GM12878 (cell line): Measurements from ENCODE around the gene NDUFV3. TPM values are rescaled to one million over a fixed set of nuclear protein-coding genes. Genes with fewer than 3 reads are reported as not detected.

Experiments
- ATAC-seq: fragments of 200-7000 bp; cut with Tn5 transposase; 3 replicates; pipeline ENCODE4 v1.9.1; 2020; ENCODE audit warnings: mild to moderate bottlenecking, moderate library complexity
- BruUV-seq: library from RNA; stranded (reverse); fragments of 400-500 nt; replicated peaks from 2 replicates; lab custom pipeline; 2021; lab: Mats Ljungman, UMichigan
- CTCF ChIA-PET: fragments of 300-600 bp; sonication (Branson Sonifier 250); formaldehyde crosslinking; extraction: SDS; loops from one replicate; lab custom pipeline; 2021; ENCODE audit warnings: inconsistent platforms; lab: Yijun Ruan, JAX
- POLR2A ChIA-PET: fragments of 350-600 bp; formaldehyde crosslinking; extraction: SDS; loops from one replicate; lab custom pipeline; 2021; ENCODE audit warnings: inconsistent platforms; lab: Charles Lee
- RAD21 ChIA-PET: fragments of 300-600 bp; sonication (Branson Sonifier 250); formaldehyde crosslinking; loops from one replicate; lab custom pipeline; 2023; ENCODE audit warnings: antibody characterized with exemption; ENCODE audit not compliant: unreplicated experiment; lab: Charles Lee
- SMC1A ChIA-PET: fragments of 300-600 bp; sonication (Branson Sonifier 250); formaldehyde crosslinking; loops from one replicate; lab custom pipeline; 2023; ENCODE audit not compliant: unreplicated experiment, uncharacterized antibody; lab: Charles Lee
- DNase-seq: peaks from one replicate; pipeline ENCODE4 v3.0.0-alpha.2; 2011; ENCODE audit warnings: low read depth, low spot score
- FAIRE-seq: peaks from 3 replicates; lab custom pipeline; 2011; peaks lifted over from hg19 to GRCh38; lab: Jason Lieb, UNC
- H2AFZ ChIP-seq: 2 replicates; pipeline ENCODE4 v1.6.0; 2011; ENCODE audit warnings: low read depth, low read length, control low read depth; ENCODE audit not compliant: control insufficient read depth
- H3K27ac ChIP-seq: 2 replicates; pipeline ENCODE4 v1.5.1; 2011; ENCODE audit warnings: control low read depth; ENCODE audit not compliant: control insufficient read depth, insufficient read depth
- H3K27me3 ChIP-seq, 2 experiments: replicated peaks in 1 of 2; 2 replicates each; pipeline versions ENCODE4 v1.6.0 to v1.6.1; 2011; ENCODE audit warnings: low read length in 1 of 2; ENCODE audit not compliant: control insufficient read depth in 2 of 2, insufficient read depth in 2 of 2
- H3K36me3 ChIP-seq, 2 experiments: 2 replicates each; pipeline ENCODE4 v1.5.1; 2011; ENCODE audit warnings: low read length in 1 of 2; ENCODE audit not compliant: control insufficient read depth in 2 of 2, insufficient read depth in 2 of 2
- H3K4me1 ChIP-seq: 2 replicates; pipeline ENCODE4 v1.6.1; 2011; ENCODE audit warnings: mild to moderate bottlenecking, low read length, moderate library complexity, mixed read lengths; ENCODE audit not compliant: control insufficient read depth, insufficient read depth
- H3K4me2 ChIP-seq: 2 replicates; pipeline ENCODE4 v1.6.0; 2011; ENCODE audit warnings: control low read depth; ENCODE audit not compliant: control insufficient read depth, insufficient read depth
- H3K4me3 ChIP-seq: fragments of 200-600 bp; sonication (generic); 2 replicates; pipeline ENCODE4 v1.5.1; 2016
- H3K79me2 ChIP-seq: 2 replicates; pipeline ENCODE4 v1.6.0; 2011; ENCODE audit warnings: low read length; ENCODE audit not compliant: control insufficient read depth, insufficient read depth
- H3K9ac ChIP-seq: 2 replicates; pipeline ENCODE4 v1.8.0; 2011; ENCODE audit warnings: low read length, control low read depth, mixed read lengths; ENCODE audit not compliant: control insufficient read depth, insufficient read depth
- H3K9me3 ChIP-seq: replicated peaks from 3 replicates; pipeline ENCODE4 v1.5.1; 2011; ENCODE audit warnings: mild to moderate bottlenecking, low read length; ENCODE audit not compliant: control insufficient read depth, insufficient read depth
- H4K20me1 ChIP-seq: 2 replicates; pipeline ENCODE4 v1.6.0; 2011; ENCODE audit not compliant: control insufficient read depth, insufficient read depth
- ATF3 ChIP-seq: IDR thresholded peaks from 2 replicates; pipeline ENCODE4 v1.6.1; 2011; ENCODE audit warnings: low read depth, mild to moderate bottlenecking, low read length, moderate library complexity, borderline replicate concordance; ENCODE audit errors: extremely low read depth
- CHD2 ChIP-seq: IDR thresholded peaks from 2 replicates; pipeline ENCODE4 v1.6.1; 2011; ENCODE audit warnings: low read depth, low read length, improper control_type of control experiment, borderline replicate concordance
- E2F4 ChIP-seq: IDR thresholded peaks from 2 replicates; pipeline ENCODE4 v1.6.1; 2012; ENCODE audit warnings: low read depth, low read length, improper control_type of control experiment
- EP300 ChIP-seq, 2 experiments: fragments of 150-350 bp in 1 of 2; IDR thresholded peaks; 2 replicates each; pipeline ENCODE4 v1.6.1; 2011 to 2012; ENCODE audit warnings: low read depth in 2 of 2, low read length in 2 of 2, borderline replicate concordance in 1 of 2, improper control_type of control experiment in 1 of 2, inconsistent platforms in 1 of 2; ENCODE audit not compliant: control insufficient read depth in 1 of 2
- LARP7 ChIP-seq: fragments of 450-650 bp; IDR thresholded peaks from 2 replicates; pipeline ENCODE4 v1.6.1; 2017; ENCODE audit warnings: mild to moderate bottlenecking
- NR2F1 ChIP-seq: fragments of 450-650 bp; conservative IDR thresholded peaks from 2 replicates; pipeline ENCODE4 v1.6.1; 2017; ENCODE audit warnings: mild to moderate bottlenecking
- NRF1 ChIP-seq: conservative IDR thresholded peaks from 2 replicates; pipeline ENCODE4 v1.6.1; 2011; ENCODE audit warnings: mild to moderate bottlenecking, low read depth, low read length, improper control_type of control experiment
- PRDM15 ChIP-seq: fragments of 450-650 bp; formaldehyde crosslinking; IDR thresholded peaks from 2 replicates; pipeline ENCODE4 v1.4.0; 2020; ENCODE audit warnings: mild to moderate bottlenecking, moderate library complexity
- SUZ12 ChIP-seq: fragments of 200-600 bp; sonication (generic); IDR thresholded peaks from one replicate; pipeline ENCODE4 v1.6.1; 2018; ENCODE audit warnings: antibody characterized with exemption, mild to moderate bottlenecking; ENCODE audit not compliant: unreplicated experiment
- ZBED1 ChIP-seq: IDR thresholded peaks from 2 replicates; pipeline ENCODE4 v1.6.1; 2016; ENCODE audit warnings: borderline replicate concordance
- ZBTB40 ChIP-seq: fragments of 450-650 bp; IDR thresholded peaks from 2 replicates; pipeline ENCODE4 v1.6.1; 2016; ENCODE audit warnings: mild to moderate bottlenecking, moderate library complexity, borderline replicate concordance
- WGBS: methylation state at CpG from one replicate; pipeline ENCODE4 v1.1.6; 2016; ENCODE audit warnings: low lambda C conversion rate; ENCODE audit not compliant: insufficient replicate concordance, insufficient coverage; ENCODE audit errors: missing lambda C conversion rate; 5-methylcytosine and 5-hydroxymethylcytosine counted together
- in situ Hi-C: fragments of 300-500 bp; cut with MboI; formaldehyde crosslinking; loops from 9 replicates; pipeline ENCODE4 v1.14.3; 2018; ENCODE audit warnings: mixed read lengths
- intact Hi-C: fragments of 100-400 bp; cut with micrococcal nuclease; formaldehyde crosslinking; loops from one replicate; pipeline ENCODE4 v1.14.2; 2022; ENCODE audit not compliant: unreplicated experiment
- polyA plus RNA-seq, 11 experiments: library from polyadenylated mRNA; depleted of rRNA in 4 of 11; unstranded in 6 of 11; stranded (reverse) in 5 of 11; fragments of >200 nt; fragmentation: Nextera tagmentation in 4 of 11; fragmentation: Illumina TruSeq in 1 of 11; extraction: Ambion mirVana in 4 of 11; extraction: Trizol in 1 of 11; gene quantifications; 1 replicate in 1 of 11; 2 replicates in 10 of 11; pipeline versions ENCODE4 v1.2.1 to v1.2.3, GENCODE V29; 2011 to 2016; ENCODE audit warnings: inconsistent platforms in 2 of 11, missing spikeins in 2 of 11, low read depth in 1 of 11
- total RNA-seq, 4 experiments: library from RNA; depleted of rRNA in 3 of 4; stranded (reverse); fragments of >200 nt in 3 of 4; fragmentation: Illumina TruSeq in 1 of 4; extraction: Trizol in 1 of 4; gene quantifications; 2 replicates each; pipeline versions ENCODE4 v1.2.1 to v1.2.3, GENCODE V29; 2013 to 2021

NDUFV3 gene
- total and polyA plus RNA-seq, 10 of the 15 experiments (the other 5 are each of a cell fraction or from before 2014, with no cell fraction given), result 7.0 to 44.7 (median 29.9) TPM

DNA sequence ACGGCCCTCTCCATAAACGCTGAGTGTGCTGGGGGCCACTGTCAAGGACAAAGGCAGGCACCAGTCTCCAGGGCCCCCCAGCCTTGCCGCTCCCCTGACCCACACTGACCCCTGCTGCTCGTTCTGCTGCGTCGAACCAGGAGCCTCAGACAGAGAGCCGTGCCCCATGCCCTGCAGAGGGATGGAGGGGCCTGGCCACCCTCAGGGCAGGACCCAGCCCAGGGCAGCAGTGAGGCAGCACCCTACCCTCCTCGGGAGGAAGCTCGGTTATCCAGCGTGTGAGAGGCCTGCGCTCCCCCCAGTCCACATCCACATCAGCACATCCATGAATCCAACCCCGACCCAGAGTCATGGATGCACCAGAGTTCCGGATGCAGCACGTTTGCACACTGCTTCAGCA, 28.8 kb upstream of the NDUFV3 start (continued):
- no peak for TF ChIP-seq ATF3
- TF ChIP-seq ZBTB40, result no peak

DNA sequence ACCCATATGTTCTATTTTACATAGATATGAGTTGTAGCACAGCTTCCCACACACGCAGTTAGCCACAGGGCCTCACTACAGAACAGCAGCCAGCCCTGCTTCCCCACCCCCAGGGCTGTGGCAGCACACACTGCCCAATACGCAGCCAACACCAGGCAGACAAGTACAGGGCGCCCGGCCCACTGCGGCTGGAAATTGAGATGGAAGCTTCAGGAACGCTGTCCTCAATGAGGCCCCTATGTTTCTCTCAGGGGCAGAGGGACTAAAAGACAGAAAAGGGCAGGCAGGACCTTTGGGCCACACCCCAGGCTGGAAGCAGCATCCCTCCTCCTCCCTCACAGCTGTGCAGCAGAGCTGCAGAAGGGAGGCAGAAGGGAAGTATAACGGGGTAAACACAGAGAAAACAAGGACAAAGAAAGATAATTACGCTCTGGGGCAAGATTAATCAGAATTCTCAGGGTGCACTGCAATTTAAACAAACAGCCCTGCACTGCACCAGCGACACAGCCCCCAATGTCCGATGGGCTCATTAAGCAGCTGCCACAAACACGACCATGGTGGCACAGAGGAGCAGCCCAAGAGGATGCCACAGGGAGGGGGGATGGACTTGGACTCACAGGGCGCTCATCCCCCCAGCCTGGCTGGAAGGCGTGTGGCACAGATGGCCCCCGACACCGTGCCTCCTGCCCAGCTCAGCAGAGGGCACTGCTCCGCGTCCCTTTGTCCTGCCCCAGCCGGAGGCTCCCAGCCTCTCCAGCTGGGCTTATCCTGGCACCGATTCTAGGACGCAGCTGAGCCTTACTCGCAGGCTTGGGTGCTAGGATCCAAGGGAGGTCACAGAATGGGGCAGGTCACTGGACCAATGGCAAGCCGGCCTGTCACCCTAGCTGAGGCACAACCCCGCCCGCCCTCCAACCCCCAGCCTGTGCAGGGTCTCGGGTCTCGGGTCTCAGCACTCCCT, 28.0 kb upstream of the NDUFV3 start:
- CTCF ChIA-PET, result no interaction called here
- H3K27ac ChIP-seq, result no peak overlapping the region
- H3K36me3 ChIP-seq, result peaks cover 28 to 47% of the 10 kb centered on the region in 2 experiments
- DNase-seq, result no peak
- no peak overlapping the region for H3K4me2 ChIP-seq
- H2AFZ ChIP-seq, result no peak overlapping the region
- POLR2A ChIA-PET, result no interaction called here
- ATAC-seq, result no peak
- H3K9ac ChIP-seq, result no peak overlapping the region
- H3K9me3 ChIP-seq, result no peaks in the 10 kb centered on the region
- no peak for FAIRE-seq
- no peaks in the 10 kb centered on the region for H3K4me1 ChIP-seq
- H4K20me1 ChIP-seq, result peaks cover 4% of the 10 kb centered on the region; the same call in 1 of the 2 replicates
- H3K27me3 ChIP-seq, result no peaks in the 10 kb centered on the region
- H3K4me3 ChIP-seq, result no peak overlapping the region
- 93% methylated on average over 26 of the region's 26 CpGs for WGBS
- SMC1A ChIA-PET, result no interaction called here
- H3K79me2 ChIP-seq, result peaks cover 15% of the 10 kb centered on the region
- BruUV-seq, result no TSS peak
- TF ChIP-seq LARP7, result no peak
- TF ChIP-seq SUZ12, result no peak
- no peak for TF ChIP-seq NR2F1
- TF ChIP-seq EP300 (IDR thresholded peaks at IDR 0.05; ENCODE audit: borderline replicate concordance in 1 of 2, control insufficient read depth in 1 of 2, low read depth in 2 of 2, low read length in 2 of 2), result no peak
- TF ChIP-seq PRDM15 (CRISPR knock-in tag), result no peak
- TF ChIP-seq CHD2, result no peak
- TF ChIP-seq NRF1, result no peak
- TF ChIP-seq E2F4, result no peak
- no peak for TF ChIP-seq ZBED1
- RAD21 ChIA-PET, result no interaction called here
- intact Hi-C loops, result no loop called here
- in situ Hi-C loops, result no loop called here
